Measurements from ENCODE around the gene C7.

DNA sequence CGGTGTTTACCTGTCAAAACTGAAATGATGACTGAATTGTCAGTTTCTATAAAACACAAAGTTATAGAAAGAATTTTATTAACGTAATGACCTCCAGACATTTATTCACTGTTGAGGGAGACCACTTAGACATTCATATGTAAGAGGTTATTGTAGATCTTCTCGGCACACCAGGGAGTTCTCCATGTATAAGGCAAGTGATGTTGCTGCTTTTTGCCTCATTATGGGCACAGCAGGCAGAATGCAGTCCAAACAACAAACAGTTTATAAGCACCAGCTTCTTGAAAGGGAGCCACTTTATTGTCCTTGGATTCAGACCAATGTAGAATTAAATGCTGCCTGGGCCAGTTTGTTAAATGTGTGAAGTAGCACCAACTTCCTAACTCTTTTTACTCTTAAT lies 66.7 kb downstream of the C7 start:
- TF ChIP-seq POLR2AphosphoS5 (IDR thresholded peaks at IDR 0.05; ENCODE audit: low read depth, low read length) (no peak), POLR2A (IDR thresholded peaks at IDR 0.05; ENCODE audit: low read depth, low read length) (no peak), TAF1 (IDR thresholded peaks at IDR 0.05; ENCODE audit: borderline replicate concordance, low read depth, low read length) (no peak)

Data from GM12892 (cell line).